ENCODE measurements around the gene MAP3K21.

GRCh38 chr1:233328142-233328921 is 808 bp downstream of the MAP3K21 start:
- TF ChIP-seq PATZ1 (CRISPR knock-in tag; IDR thresholded peaks at IDR 0.05; ENCODE audit: borderline replicate concordance), result no peak
- no peak for TF ChIP-seq ZNF8 (CRISPR knock-in tag; IDR thresholded peaks at IDR 0.05)
- no peak for TF ChIP-seq CSRNP3 (CRISPR knock-in tag; IDR thresholded peaks at IDR 0.05)
- no peak for TF ChIP-seq ZFP30 (CRISPR knock-in tag; IDR thresholded peaks at IDR 0.05)
- TF ChIP-seq ARNTL (CRISPR knock-in tag; IDR thresholded peaks at IDR 0.05; ENCODE audit: borderline replicate concordance, low read depth), result no peak
- no peak for TF ChIP-seq OSR1 (CRISPR knock-in tag; IDR thresholded peaks at IDR 0.05)
- no peak for TF ChIP-seq SNAI2 (CRISPR knock-in tag; IDR thresholded peaks at IDR 0.05)
- no peak for TF ChIP-seq PPARA (CRISPR knock-in tag; IDR thresholded peaks at IDR 0.05; ENCODE audit: borderline replicate concordance)
- no peak for TF ChIP-seq ESRRG (CRISPR knock-in tag; IDR thresholded peaks at IDR 0.05)
- no peak for TF ChIP-seq TCF4 (CRISPR knock-in tag; IDR thresholded peaks at IDR 0.05; ENCODE audit: borderline replicate concordance)
- no peak for TF ChIP-seq RARB (CRISPR knock-in tag; IDR thresholded peaks at IDR 0.05)
- no peak for TF ChIP-seq TOX (CRISPR knock-in tag; IDR thresholded peaks at IDR 0.05; ENCODE audit: borderline replicate concordance)
- TF ChIP-seq CREB5 (CRISPR knock-in tag; IDR thresholded peaks at IDR 0.05; ENCODE audit: low read depth), result no peak
- TF ChIP-seq ZNF565 (CRISPR knock-in tag; conservative IDR thresholded peaks at IDR 0.05; ENCODE audit: low read depth), result no peak

Measured in SK-N-SH treated with all-trans-retinoic acid at 6 μM for 48 hours (cell line).